H7 (cell line): ENCODE data around the gene LPP. TPM values are rescaled to one million over a fixed set of nuclear protein-coding genes. Genes with fewer than 3 reads are reported as not detected.

Experiments
- DNase-seq: peaks from one replicate; pipeline ENCODE4 v3.0.0; 2012
- H3K27me3 ChIP-seq: 2 replicates; pipeline ENCODE4 v1.6.0; 2011; ENCODE audit warnings: mild to moderate bottlenecking, low read length; ENCODE audit not compliant: control insufficient read depth, insufficient read depth
- H3K36me3 ChIP-seq: replicated peaks from 2 replicates; pipeline ENCODE4 v1.5.1; 2011; ENCODE audit warnings: low read length; ENCODE audit not compliant: control insufficient read depth, insufficient read depth
- H3K4me3 ChIP-seq: 2 replicates; pipeline ENCODE4 v1.5.1; 2011; ENCODE audit warnings: low read depth, mild to moderate bottlenecking, control low read depth, low read length, moderate library complexity; ENCODE audit not compliant: insufficient read depth
- total RNA-seq: library from RNA; depleted of rRNA; stranded (reverse); fragments of >200 nt; shearing (Covaris generic); gene quantifications from 2 replicates; pipeline ENCODE4 v1.2.3, GENCODE V29; 2014

LPP gene
- total RNA-seq, 1 experiment from 2014 or later, result 14.5 TPM

GRCh38 chr3:188316723-188317070, 162.7 kb downstream of the LPP start:
- H3K4me3 ChIP-seq, result no peak overlapping the region
- H3K27me3 ChIP-seq, result no peaks in the 10 kb centered on the region
- no peaks in the 10 kb centered on the region for H3K36me3 ChIP-seq
- DNase-seq, result no peak

DNA sequence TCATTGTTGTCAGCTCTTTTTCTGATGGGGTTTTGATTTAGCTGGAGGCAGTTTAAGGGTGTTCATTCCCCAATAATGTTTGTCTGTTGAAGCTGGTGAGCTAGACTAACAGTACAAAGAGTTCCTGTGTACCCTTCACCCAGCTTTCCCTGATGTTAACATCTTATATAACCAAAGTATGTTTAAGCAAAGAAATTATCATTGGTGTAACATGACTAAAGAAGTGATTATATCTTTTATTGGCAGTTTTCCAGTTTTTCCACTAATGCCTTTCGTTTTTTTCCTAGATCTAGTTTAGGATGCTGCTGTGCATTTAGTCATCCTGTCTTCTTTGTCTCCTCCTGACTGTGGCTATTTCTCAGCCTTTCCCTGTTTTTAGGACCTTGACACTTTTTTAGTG, 165.6 kb downstream of the LPP start:
- H3K36me3 ChIP-seq, result no peaks in the 10 kb centered on the region
- H3K27me3 ChIP-seq, result no peaks in the 10 kb centered on the region
- H3K4me3 ChIP-seq, result no peak overlapping the region
- DNase-seq, result no peak

- no peak for DNase-seq
- no peaks in the 10 kb centered on the region for H3K36me3 ChIP-seq
- H3K4me3 ChIP-seq, result no peak overlapping the region
- no peaks in the 10 kb centered on the region for H3K27me3 ChIP-seq
Measured at GRCh38 chr3:188320757-188321156, 166.8 kb downstream of the LPP start.

GRCh38 chr3:188321258-188321657, 167.3 kb downstream of the LPP start:
- DNase-seq, result no peak
- no peaks in the 10 kb centered on the region for H3K27me3 ChIP-seq
- H3K36me3 ChIP-seq, result no peaks in the 10 kb centered on the region
- no peak overlapping the region for H3K4me3 ChIP-seq

DNA sequence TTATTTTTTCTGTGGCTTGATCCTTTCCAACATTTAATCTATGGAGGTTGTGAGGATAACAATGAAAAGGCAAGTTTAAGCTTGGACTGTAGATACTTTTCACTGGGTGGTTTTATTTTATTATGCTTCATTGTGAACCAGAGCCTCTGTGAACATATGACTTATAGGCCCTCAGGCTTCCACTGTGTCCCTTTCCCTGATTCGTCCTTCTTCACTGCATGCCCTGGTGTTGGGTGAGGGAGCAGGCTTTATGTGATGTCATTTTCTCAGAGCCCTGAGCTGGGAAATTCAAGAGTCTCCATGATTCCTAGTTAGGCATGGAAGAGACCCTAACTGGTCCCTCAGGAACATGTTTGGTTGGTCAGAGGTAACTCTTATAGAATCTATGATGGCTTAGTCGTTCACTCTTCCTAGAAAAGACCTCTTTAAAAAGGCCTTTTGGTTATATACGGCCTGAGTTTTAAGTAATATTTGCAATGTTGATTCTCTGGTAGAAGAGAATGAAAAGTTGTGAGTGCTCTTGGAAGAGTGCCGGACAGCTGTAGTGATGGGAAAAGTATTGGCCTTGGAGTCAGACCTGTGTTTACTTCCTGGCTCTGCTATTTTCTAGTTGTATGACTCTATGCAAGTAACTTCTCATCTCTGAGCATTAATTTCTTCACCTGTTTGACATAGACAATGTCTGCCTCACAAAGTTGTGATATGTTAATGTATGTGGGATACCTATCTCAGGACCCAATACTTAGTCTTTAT, 168.4 kb downstream of the LPP start:
- H3K36me3 ChIP-seq, result no peaks in the 10 kb centered on the region
- no peak overlapping the region for H3K4me3 ChIP-seq
- no peak for DNase-seq
- no peaks in the 10 kb centered on the region for H3K27me3 ChIP-seq

DNA sequence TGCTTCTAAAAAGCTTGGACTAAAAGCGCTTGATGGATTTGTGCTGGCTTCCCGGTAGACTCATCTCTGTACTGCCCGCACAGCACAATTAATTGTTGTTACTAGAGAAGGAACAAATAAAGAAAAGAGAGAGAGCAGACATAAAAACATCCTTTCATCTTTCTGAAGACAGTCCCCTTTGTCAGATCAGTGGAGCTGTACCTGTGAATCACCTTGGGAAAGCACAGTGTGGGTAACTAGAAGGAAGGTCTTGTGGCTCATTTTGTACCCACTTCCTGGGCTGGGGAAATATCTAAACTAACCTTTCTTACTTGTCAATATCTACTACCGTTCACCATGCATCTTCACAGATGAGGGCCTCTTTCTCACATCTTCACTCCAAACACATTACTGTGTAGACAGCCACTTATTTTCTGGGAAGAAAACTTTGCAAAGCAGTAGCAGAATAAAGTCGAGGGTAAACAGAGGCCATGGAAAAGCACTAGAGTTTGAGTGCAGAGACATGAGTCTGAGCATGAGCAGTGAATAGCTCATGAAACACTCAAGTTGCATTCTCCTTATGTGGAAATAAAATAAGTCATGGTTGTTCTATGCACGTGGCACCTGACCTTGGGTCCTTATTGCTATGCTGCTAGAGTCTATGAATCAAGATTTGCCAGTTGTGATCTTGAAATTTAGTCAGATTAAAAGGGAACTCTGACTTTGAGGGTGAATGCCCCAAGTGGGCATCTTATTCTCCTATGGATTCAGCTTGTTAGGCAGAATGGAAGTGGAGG, 169.3 kb downstream of the LPP start:
- DNase-seq, result no peak
- Histone ChIP-seq H3K4me3 (no peak overlapping the region), H3K27me3 (no peaks in the 10 kb centered on the region), H3K36me3 (no peaks in the 10 kb centered on the region)

GRCh38 chr3:188326111-188326510, 172.2 kb downstream of the LPP start:
- Histone ChIP-seq H3K4me3 (no peak overlapping the region), H3K36me3 (no peaks in the 10 kb centered on the region), H3K27me3 (no peaks in the 10 kb centered on the region)
- DNase-seq, result no peak

DNA sequence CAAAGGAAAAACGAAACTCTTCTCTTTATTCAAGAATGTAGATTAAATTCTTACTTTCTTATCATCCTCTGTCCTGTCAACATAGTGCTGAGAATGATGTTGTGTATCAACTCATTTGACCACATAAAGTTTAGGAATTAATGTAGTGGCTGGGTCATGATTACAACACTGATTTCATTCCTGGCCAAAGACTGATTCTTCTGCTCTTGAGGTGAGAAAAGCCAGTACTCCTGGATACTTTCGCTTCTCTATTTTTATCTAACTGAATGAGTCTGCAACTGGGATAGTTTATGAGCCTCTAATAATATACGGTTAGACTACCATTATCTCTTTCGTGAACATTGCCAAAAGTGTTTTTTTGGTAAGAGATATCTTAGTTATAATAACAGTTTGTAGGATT, 173.0 kb downstream of the LPP start:
- Histone ChIP-seq H3K27me3 (no peaks in the 10 kb centered on the region), H3K36me3 (no peaks in the 10 kb centered on the region), H3K4me3 (no peak overlapping the region)
- DNase-seq, result no peak

- no peaks in the 10 kb centered on the region for H3K27me3 ChIP-seq
- H3K4me3 ChIP-seq, result no peak overlapping the region
- DNase-seq, result no peak
- no peaks in the 10 kb centered on the region for H3K36me3 ChIP-seq
Measured at GRCh38 chr3:188327433-188327832, 173.5 kb downstream of the LPP start.

DNA sequence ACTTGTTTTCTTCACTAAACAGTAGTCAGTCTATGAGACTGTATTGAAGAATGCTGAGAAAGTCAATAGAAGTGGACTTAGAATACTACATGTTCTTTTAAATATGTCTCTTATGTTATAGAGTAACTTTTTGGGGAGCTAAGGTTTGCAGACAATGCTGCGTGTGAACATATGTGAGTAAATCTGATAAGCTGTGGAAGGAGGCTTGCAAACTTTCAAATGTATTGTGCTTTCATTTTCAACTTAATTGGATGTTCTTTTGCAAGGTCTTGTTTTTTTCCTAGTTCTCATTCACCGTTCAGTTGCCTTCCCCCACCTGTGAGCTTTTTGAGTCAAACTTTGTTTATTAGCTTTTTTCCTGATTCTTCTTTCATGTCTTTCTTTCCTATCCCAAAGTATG, 176.2 kb downstream of the LPP start:
- no peak for DNase-seq
- H3K36me3 ChIP-seq, result no peaks in the 10 kb centered on the region
- H3K27me3 ChIP-seq, result no peaks in the 10 kb centered on the region
- no peak overlapping the region for H3K4me3 ChIP-seq

GRCh38 chr3:188331166-188331565, 177.2 kb downstream of the LPP start:
- no peaks in the 10 kb centered on the region for H3K36me3 ChIP-seq
- H3K27me3 ChIP-seq, result no peaks in the 10 kb centered on the region
- H3K4me3 ChIP-seq, result no peak overlapping the region
- DNase-seq, result no peak

- H3K36me3 ChIP-seq, result no peaks in the 10 kb centered on the region
- DNase-seq, result no peak
Measured at GRCh38 chr3:188332085-188332484, 178.1 kb downstream of the LPP start.

GRCh38 chr3:188335656-188336055, 181.7 kb downstream of the LPP start:
- no peak for DNase-seq
- Histone ChIP-seq H3K36me3 (no peaks in the 10 kb centered on the region), H3K4me3 (no peak overlapping the region), H3K27me3 (no peaks in the 10 kb centered on the region)

More at GRCh38 chr3:188332085-188332484, 178.1 kb downstream of the LPP start:
- H3K4me3 ChIP-seq, result no peak overlapping the region
- no peaks in the 10 kb centered on the region for H3K27me3 ChIP-seq

DNA sequence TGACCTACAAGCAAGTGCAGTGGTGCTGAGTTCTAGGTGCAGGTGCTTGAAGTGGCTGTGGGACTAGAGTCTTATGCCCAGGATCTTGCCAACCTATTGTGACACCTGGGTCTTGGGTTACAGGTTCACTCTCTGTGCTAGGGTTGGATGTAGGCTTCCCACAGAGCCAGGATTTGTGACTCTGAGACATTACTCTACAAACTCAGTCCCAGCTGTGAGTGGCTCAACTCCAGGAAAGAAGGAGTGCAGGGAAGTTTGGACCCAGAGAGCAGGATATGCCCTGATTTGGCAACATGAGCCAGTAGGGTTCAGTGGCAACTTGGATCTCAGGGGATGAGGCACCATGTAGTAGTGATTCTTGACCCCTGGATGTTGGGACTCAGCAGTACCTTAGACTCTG, 182.2 kb downstream of the LPP start:
- Histone ChIP-seq H3K36me3 (no peaks in the 10 kb centered on the region), H3K4me3 (no peak overlapping the region), H3K27me3 (no peaks in the 10 kb centered on the region)
- DNase-seq, result no peak

GRCh38 chr3:188337232-188337631, 183.3 kb downstream of the LPP start:
- H3K4me3 ChIP-seq, result no peak overlapping the region
- H3K36me3 ChIP-seq, result no peaks in the 10 kb centered on the region
- no peaks in the 10 kb centered on the region for H3K27me3 ChIP-seq
- no peak for DNase-seq
